H1 (cell line): Measurements from ENCODE around the gene DCTD. TPM values are rescaled to one million over a fixed set of nuclear protein-coding genes. Genes with fewer than 3 reads are reported as not detected.

Source experiments
- JUND ChIP-seq: IDR thresholded peaks from 2 replicates; pipeline ENCODE4 v1.6.1; 2011; ENCODE audit warnings: mild to moderate bottlenecking, improper control_type of control experiment, low read length
- SAP30 ChIP-seq: fragments of 300-600 bp; sonication (generic); IDR thresholded peaks from 2 replicates; pipeline ENCODE4 v1.7.1; 2012; ENCODE audit warnings: low read length, moderate library complexity, mild to moderate bottlenecking, inconsistent platforms; ENCODE audit not compliant: insufficient read depth, insufficient replicate concordance
- YY1 ChIP-seq: IDR thresholded peaks from 2 replicates; pipeline ENCODE4 v1.6.1; 2011; ENCODE audit warnings: low read depth, mild to moderate bottlenecking, low read length
- polyA plus RNA-seq, 7 experiments: library from polyadenylated mRNA; depleted of rRNA in 3 of 7; stranded (reverse) in 5 of 7; unstranded in 2 of 7; fragments of >200 nt in 5 of 7; fragments of 200-250 nt in 2 of 7; gene quantifications; 1 replicate in 5 of 7; 2 replicates in 1 of 7; 4 replicates in 1 of 7; pipeline versions ENCODE4 v1.2.1 to v1.2.3, GENCODE V29; 2011 to 2013; ENCODE audit warnings: missing spikeins in 2 of 7, mixed read lengths in 2 of 7
- total RNA-seq: library from RNA; stranded (reverse); fragmentation: NEBNext Ultra II Directional; extraction: Animal tissue kit (Norgen Biotek cat#: 25700); gene quantifications from 2 replicates; pipeline ENCODE4 v1.2.1, GENCODE V29; 2021

Gene DCTD
- total and polyA plus RNA-seq, 2 of the 8 experiments (the other 6 are each of a cell fraction or from before 2014, with no cell fraction given) = 60.2 to 69.5 TPM

DNA sequence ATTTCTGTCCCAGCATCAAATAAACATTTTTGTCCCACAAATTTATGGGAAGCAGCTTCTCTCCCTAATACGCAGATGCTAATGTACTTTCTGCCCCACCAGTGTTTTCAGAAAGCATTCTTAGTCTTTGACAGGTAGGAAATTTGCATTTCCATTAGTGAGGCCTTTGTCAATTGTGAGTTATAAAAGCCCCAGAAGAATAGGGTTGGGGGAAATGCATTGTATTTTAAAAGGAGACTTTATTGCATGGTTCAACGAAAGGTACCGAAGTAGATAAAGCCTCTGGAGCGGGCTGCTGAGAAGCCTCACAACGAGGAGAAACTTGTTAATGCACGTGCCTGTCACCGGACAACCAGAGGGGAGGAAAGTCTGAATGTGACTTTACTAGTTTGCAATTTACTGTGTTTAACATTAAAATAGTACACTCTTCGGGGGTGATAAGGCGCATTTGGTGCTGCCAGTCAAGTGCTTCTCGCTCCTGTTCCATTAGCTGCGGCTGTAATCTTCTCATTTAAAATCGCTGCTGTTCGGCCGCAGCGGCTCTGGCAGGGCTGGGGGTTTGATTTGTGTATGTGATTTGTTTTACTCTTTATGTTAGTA is 63.4 kb downstream of the DCTD start (continued):
- TF ChIP-seq SAP30 (no peak), YY1 (no peak), JUND (no peak)
- TF ChIP-seq, all 59 proteins: peak for 0
